Activated CD8-positive, alpha-beta memory T cell treated with anti-CD3 and anti-CD28 coated beads for 24 hours (primary cell): ENCODE measurements around the gene ATOSB.
A peak's percentile ranks its signal among the peaks of the same experiment; 100 is the strongest.
"Not testable (repeated sequence)": the region's sequence is repeated elsewhere in the genome, so short reads cannot be mapped to it uniquely, and the experiment has no call there.

ENCODE experiments used
- DNase-seq: peaks from one replicate; pipeline ENCODE4 v3.0.0-alpha.2; 2020

The ATOSB gene, protein sequence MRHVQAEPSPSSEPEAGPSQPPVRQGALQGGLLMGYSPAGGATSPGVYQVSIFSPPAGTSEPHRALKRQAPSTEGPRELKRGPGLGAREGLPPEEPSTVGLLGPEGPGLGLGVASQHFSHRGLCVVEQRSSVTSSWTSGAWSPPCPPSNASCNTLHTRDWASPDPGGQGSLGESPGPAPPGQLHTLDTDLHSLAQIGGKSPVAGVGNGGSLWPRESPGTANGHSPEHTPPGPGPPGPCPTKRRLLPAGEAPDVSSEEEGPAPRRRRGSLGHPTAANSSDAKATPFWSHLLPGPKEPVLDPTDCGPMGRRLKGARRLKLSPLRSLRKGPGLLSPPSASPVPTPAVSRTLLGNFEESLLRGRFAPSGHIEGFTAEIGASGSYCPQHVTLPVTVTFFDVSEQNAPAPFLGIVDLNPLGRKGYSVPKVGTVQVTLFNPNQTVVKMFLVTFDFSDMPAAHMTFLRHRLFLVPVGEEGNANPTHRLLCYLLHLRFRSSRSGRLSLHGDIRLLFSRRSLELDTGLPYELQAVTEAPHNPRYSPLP

DNA sequence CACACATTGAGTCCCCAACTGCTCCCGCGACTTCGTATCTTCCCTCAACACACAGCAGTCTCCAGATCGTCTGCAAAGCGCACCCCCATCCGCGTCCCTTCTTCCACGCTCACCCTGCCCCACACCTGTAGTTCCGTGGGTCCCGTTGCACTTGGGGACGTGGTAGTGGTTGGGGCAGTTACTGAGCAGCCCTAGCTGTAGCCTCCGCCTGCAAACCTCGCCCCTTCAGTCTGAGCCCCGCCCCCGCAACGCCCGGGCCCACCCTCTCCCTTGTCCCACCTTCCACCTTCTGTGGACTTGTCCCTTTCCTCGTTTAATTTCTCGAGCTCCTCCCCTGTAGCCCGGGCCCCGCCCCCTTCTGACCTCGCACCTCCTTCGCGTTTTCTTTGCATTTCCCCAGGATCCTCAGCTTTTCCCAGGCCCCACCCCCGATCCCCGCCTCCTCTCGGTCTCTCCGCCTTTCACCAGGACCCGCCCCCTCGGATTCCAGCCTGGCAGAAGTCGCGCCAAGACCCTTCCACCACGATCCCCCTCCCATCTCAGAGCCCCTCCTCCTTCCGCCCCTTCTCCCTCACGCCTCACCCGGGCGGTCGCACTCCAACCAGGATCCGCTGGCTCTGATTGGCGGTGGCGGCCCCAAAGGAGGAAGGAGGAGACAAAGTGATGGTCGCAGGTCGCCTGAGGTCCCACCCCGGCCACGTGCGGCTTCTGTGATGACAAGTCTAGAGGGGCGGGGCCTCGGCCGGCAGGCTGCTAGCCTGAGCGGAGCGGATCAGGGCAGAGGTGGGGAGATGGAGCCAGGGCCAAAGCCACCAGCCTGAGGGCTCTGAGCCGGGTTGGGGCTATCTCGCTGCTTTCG lies at the start of gene ATOSB:
ATOSB (minus strand) TSS at position 183 of the 859 bp plus-strand sequence. CDS start 7,588 bp downstream, outside the sequence.
- DNase-seq = peak; percentile 96

DNA sequence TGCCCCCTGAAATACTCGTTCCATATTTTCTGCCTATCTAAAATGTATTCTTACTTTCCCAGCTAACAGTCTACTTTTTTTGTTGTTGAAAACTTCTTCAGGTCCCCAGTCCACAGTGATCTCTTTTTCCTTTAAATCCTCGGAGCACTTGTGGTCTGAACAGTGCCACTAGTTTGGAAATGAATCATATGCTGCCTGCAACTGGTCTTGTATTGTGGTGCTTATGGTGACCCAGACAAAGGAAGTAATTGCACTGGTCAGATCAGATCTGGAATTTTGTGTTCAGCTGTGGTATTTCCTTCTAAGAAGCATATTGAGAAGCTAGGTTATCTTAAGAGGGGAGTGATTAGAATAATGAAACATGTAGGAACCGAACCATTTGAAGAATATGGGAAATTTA lies 49.0 kb upstream of the ATOSB start:
- DNase-seq = no peak

DNA sequence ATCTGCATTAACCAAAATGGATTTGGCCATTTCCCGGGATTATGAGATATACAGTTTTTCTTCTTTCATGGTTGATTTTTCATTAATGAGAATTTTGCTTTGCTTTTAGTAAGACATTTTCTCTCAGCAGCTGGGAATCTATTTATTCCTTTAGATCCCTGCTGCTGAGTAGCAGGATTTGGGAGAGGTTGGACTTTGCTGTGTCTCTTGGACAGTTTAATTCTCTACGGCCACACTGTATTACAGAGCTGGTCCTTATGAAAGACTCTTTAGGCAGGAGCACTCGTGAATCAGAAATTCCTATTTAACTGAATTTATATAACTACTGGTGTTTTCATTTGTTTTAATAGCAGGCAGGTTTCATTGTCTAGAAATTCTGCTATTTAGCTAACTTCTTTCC lies 47.8 kb upstream of the ATOSB start:
- DNase-seq = no peak

DNA sequence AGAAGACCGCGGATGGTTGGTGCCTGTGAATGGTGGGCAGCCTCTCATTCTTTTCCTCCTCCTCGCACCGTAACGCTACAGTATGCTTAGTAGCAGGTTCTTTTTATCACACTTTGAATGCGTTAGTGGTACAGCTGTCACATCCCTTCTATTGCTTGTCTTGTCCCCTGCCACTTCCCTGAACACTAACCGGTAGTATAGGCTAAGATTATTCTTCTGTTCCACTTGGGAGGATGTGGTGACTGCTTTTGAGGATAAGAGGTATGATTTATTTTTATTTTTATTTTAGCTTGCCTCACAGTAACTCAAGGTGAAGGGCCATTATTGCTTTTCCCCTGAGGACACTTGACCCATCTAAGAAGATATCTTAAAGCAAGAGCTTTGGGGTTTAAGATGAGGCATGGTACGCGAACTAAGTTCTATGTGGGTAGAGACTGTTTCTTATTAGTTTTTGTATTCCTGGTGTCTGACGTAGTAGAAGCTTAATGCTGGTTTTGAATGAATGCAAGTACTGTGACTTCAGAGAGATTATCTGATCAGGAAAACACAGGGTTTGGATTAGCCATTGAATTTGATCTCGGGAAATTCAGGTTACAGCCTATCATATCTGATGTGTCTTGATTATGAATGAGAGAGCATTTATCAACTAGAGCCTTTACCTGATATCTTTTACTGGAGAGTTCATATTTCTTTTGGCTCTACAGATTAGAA lies 47.1 kb upstream of the ATOSB start:
- DNase-seq = no peak

DNA sequence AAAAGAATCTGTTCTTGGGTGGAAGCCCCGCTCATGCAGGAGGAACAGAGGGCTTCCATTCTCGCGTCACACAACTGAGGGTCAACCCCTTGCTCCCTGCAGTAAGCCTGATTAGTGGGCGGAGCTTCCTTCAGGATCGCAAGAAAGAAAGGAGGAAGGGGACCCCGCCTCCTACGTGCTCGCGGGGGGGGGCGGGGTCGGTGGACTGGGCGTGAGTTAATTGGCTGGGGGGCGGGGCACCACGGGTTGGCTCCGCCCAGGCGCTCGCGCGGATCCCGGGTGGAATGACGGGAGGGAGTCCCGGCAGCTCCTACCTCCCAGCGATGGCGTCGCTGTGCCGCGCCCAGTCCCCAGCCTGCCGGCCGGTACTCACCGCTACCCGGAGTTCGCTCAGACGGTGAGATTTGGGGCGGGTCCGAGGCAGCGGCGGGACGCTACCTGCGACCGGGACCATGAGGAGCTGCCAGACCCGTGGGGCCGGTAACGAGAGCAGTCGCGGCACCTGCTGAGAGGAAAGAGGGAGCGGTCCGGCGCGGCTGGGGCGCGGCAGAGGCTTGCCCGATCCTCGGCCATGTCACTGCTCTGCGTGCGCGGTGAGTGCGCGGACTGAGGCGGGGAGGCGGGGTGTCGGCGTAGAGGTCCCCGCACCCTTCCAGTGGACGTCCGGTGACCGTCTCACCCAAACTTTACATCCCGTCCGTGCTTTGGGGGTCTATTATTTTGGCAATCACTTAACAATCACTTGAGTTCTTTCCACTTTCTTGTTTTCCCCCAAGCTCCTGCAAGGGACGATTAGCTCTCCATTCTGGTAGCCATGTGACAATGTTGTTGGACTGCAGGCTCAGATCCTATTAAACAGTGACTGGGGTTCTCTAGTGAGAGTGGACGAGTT lies 46.3 kb upstream of the ATOSB start, which contains the start of gene UNC13B:
UNC13B (plus strand) TSS at position 297 of the 892 bp plus-strand sequence; CDS start at position 572, 275 bp downstream.
- peak; percentile 88 for DNase-seq

DNA sequence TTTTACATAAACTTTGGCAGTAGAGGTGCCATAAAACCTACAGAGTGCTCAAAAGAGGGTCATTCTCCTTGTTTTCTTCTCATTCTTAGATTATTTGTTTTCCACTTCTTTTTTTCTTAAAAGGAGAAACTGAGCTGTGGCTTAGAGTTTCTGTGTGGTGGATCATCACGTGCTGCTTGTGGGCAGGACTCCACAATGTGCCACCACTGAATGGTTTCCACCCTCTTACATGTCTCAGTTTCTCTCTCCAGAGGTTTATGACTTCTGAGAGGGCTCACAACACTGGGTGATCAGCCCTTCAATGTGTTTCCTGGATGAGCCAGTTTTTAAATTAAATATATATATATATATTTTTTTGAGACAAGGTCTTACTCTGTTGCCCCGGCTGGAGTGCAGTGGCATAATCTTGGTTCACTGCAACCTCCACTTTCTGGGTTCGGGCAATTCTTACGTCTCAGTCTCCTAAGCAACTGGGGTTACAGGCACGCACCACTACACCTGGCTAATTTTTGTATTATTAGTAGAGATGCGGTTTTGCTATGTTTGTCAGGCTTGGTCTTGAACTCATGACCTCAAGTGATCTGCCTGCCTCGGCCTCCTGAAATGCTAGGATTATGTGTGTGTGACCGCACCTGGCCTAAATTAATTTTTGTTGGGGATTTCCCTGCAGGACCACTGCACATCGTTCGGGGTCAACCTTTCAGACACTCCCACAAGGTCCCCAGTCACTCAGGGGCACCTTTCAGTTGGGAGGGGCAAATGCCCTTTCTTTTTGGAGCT lies 43.0 kb upstream of the ATOSB start:
- no peak for DNase-seq

DNA sequence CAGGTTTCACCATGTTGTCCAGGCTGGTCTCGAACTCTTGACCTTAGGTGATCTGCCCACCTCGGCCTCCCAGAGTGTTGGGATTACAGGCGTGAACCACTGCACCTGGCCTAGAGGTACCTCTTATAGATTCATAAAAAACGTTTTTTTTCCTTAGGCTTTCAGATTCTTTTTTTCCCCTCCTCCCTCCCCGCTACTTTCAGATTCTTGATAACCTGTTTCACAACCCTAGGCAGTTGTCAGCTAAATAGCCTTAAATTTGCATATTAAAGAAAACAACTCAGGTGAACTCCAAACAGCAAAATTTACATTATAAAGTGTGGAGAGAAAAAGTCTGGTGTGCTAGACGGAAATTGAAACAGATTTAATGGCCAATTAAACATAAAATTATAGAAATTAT lies 42.2 kb upstream of the ATOSB start:
- not testable (repeated sequence) for DNase-seq

DNA sequence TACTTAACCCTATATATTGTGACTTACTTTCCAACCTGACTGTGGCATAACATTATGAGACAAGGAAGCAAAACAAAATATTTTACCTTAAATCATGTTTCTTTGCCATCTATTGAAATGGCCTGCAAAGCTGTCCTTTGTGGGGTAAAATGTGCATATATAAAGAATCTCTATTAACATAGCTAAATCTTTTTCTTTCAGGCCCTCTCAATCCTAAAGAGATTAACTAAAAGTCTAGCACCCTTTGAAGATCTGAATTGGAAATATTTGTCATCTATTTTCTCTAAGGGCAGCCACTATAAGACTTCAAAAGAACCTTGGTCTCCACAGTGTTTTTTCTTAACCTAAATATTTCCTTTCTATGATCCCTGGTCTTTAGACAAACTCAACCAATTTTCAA lies 41.1 kb upstream of the ATOSB start:
- no peak for DNase-seq

DNA sequence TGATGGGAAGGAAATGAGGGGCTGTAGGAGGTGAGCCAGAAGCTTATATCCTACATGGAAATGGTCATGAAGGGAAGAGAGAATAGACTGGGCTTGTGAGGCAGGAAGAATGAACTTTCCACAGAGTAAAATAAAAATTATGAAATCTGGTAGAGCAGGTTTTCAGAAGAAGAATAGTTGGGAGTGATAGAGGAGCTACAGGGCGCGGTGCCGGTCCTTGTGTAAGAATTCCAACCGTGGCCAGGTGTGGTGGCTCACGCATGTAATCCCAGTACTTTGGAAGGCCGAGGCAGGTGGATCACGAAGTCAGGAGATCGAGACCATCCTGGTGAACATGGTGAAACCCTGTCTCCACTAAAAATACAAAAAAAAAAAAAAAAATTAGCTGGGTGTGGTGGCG lies 37.3 kb upstream of the ATOSB start:
- no peak for DNase-seq

DNA sequence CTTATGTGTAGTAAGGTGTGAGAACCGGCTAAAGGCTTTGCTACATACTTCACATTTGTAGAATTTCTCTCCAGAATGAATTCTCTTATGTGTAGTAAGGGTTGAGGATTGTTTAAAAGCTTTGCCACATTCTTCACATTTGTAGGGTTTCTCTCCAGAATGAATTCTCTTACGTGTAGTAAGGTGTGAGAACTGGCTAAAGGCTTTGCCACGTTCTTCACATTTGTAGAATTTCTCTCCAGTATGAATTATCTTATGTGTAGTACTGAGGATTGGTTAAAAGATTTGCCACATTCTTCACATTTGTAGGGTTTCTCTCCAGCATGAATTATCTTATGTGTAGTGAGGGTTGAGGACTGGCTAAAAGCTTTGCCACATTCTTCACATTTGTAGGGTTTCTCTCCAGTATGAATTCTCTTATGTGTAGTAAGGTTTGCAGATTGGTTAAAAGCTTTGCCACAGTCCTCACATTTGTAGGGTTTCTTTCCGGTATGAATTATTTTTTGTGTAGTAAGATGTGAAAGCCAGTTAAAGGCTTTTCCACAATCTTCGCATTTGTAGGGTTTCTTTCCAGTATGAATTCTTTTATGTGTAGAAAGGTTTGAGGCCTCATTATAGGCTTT lies 32.4 kb upstream of the ATOSB start:
- not testable (repeated sequence) for DNase-seq

DNA sequence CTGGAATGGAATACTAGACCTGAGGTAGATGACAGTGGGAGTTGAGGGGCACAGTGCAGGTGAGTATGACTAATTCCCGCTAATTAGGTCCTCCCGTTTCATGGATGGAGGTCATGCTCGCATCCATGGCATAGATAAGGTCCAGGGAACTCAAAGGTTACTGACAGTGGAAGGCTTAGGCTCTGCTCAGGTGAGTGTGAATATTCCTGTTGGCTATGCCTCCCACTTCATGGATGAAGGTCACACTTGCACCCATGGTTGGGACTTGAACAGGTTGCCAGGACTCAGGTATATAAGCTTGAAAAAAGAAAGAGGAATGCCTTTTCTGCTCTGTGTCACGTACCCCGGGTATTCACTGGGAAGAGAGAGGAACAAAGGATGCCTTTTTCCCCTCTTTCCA lies 26.4 kb upstream of the ATOSB start:
- no peak for DNase-seq

DNA sequence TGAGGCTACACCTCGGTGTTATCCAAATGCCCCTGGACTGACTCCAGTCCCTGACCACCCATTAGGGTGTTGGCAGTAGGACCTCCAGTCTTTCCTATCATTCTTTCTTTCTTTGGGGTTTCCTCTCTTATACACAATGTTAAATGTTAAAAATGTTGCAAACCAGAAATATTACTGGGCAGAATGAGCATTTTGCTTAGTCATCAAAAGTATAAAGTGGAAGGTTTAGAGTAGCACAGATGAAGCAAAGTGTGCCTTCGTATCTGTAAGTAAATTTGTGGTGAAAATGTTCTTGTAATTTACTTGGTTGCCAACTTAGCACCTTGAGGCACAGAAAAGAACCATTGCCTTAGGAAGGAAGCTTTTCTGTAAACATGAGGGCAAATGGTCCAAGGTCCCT lies 24.4 kb upstream of the ATOSB start:
- DNase-seq = no peak

DNA sequence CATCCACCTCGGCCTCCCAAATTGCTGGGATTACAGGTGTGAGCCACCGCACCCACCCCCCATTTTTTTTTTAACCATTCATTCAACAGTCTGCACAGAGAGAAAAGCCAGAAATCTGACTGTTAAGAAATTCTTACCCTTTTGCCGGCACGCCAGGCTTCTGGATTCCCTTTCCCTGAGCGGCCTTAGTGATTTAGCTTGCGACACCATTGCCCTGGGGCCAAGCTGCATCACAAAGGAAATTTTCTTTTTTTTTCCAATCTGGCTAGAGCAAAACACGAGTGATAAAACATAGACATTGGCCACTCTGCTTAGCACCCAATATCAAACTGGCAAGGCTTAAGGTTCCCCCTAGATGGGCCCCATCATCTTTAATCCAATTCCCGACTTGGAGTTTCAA lies 21.2 kb upstream of the ATOSB start:
- DNase-seq = peak; percentile 1

DNA sequence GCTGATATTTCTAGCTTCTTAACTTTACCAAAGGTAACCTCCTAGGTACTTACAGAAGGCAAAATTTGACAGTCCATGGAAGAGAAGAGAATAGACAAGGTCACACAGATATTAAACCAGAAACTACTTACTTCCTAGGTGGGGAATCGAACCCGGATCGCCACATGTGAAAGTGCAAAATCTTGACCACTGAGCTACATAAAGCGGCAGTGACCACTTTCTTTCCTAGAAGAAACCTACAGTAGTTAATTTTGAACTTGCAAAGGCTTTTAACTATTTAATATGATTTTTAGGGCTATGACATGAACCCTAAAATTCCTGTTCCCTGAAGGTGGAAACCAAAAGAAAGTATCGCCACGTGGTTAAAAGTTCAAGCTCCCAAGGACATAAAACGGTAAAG lies 20.3 kb upstream of the ATOSB start:
- no peak for DNase-seq

DNA sequence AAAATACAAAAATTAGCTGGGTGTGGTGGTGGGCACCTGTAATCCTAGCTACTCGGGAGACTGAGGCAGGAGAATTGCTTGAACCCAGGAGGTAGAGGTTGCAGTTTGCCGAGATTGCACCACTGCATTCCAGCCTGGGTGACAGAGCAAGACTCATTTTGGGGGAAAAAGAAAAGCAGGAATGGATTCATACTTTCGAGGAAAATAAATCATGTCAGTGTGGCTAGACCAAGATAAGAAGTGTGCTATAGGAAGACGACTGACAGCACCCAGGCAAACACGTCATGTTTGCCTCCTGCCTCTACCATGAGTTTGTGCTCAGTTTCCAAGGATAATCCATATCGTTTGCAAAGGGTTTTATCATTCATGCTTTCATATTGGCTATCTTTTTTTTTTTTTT lies 19.3 kb upstream of the ATOSB start:
- peak; percentile 11 for DNase-seq

DNA sequence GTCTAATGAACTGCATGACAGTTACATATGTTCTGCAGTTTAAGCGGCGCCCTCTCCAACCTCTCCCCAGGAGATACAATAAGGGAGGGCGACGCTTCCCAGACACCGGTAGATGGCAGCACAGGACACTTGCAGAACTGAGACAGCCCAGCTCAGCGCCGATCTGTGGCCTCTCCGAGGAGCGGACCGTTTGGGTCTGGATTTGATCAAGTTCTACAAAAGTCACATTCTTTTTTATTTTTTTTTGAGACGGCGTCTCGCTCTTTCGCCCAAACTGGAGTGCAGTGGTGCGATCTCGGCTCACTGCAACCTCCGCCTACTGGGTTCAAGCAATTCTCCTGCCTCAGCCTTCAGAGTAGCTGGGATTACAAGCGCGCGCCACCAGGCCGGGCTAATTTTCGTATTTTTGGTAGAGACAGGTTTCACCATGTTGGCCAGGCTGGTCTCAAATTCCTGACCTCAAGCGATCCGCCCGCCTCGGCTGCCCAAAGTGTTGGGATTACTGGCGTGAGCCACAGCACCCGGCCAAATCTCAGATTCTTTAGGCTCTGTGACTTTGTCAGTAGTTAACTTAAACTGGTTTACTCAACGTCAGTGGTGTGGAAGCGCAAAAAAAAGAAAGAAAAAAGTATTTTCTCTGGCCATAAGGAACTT lies 1.4 kb upstream of the ATOSB start:
- peak; percentile 88 for DNase-seq

DNA sequence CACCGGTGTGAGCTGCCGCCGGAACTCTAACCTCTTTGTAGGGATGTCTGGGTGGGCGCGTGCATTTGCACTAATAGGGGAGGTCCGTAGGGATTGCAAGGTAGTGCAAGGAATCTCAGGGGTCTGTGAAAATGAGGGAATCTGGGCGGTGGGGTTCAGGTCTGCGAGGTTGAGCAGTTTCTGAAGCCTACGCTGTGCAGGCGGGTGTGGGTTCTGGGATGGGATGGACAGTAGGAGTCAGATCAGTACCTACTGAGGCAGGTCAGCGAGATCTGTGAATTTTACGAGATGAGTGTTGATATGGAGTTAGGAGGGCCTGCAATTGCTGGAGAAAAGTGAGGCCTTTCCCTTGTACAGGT lies 856 bp upstream of the ATOSB start:
- no peak for DNase-seq

DNA sequence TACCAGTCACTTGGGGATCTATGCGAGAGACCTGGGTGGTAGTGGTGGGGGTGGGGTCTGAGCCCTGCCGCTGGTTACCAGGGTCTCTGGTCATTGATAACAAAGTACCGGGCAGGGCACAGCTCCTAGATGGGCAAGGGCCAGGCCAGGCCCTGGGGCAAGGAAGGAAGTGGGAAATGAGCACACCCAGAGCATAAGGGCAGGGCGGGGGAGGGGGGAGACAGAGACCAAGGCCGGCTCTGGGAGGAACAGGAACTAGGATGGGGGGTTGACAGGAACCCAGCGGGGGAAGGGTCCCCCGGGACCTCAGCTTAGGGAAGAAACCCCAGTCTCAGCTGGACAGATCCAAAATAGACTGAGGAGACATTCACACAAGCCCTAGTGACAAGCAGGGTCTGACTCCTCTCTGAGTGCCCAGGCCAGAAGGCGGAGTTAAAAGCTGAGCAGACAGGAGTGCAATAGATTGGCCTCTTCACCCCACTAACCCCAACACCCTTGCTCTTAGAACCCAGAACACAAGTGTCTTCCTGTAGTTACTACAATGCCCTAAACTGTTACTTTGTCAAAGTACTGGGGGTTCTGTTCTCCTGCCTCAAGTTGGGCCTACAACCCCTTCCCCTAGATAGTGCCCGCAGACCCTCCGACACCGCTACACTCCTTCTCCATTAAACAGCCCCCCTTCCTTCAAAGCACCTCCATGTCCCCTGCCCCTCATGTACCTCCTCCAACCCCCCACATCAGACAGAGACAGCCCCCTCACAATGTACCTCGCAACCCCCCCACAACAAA lies 628 bp downstream of the ATOSB start:
- no peak for DNase-seq

DNA sequence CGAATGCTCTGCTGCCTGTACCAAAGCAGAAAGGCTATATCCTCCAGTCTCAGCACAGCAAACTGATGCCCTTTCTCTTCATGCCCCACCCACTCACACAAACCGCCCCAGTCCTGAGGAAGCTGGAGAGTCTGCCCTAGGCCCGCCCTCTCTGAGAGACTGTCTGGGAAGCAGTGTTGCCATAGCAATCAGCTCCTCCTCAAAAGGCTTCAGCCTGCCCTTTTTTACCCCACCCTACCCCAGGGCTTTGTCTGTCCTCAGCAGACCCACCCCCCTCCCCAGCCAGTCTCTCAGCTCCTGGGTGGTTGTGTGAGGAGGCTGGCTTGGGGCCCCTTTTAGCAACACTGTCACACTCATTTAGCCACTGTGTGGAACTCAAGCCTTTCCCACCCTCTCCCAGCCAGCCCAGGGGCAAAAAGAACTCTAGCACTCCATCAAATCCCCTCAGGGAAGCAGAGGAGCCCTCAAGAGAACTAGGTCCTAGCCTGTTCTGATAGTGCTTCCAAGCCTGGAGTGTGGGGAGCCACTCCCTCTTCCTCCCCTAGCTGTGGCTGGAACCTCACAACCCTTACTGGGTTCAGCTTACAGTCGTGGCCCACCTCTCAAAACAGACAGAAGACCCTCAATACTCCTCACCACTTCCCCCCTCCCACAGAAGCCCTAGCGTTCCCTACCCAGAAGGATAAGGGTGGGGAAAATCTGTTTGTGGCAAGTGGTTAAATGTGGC lies 1.4 kb downstream of the ATOSB start:
- peak; percentile 77 for DNase-seq
